Right lobe of liver (tissue), 6 donors: Measurements from ENCODE around the gene CDYL. TPM values are rescaled to one million over a fixed set of nuclear protein-coding genes. Genes with fewer than 3 reads are reported as not detected.
A peak's percentile ranks its signal among the peaks of the same experiment; 100 is the strongest.

Experiments used
- ATAC-seq, 4 donors: fragments of 200-7000 bp; cut with Tn5 transposase; one replicate each; pipeline ENCODE4 v1.9.1; 2020; ENCODE audit warnings: mild to moderate bottlenecking in 4 of 4, moderate library complexity in 4 of 4
- DNase-seq, 3 donors: peaks; one replicate each; pipeline ENCODE4 v3.0.0-alpha.2; 2020
- H3K27ac ChIP-seq, 3 donors: fragments of 200-600 bp; one replicate each; pipeline ENCODE4 v1.8.0; 2022
- H3K27me3 ChIP-seq, 2 donors: fragments of 200-600 bp; one replicate each; pipeline ENCODE4 v1.8.0; 2022
- H3K36me3 ChIP-seq, 4 donors: fragments of 200-600 bp; sonication (generic) in 1 of 4; one replicate each; pipeline versions ENCODE4 v1.5.1 to v1.8.0; 2017 to 2022; ENCODE audit warnings: control low read depth in 1 of 4
- H3K4me1 ChIP-seq, 4 donors: fragments of 200-600 bp; sonication (generic) in 1 of 4; one replicate each; pipeline versions ENCODE4 v1.5.1 to v1.8.0; 2017 to 2022; ENCODE audit warnings: control low read depth in 1 of 4
- H3K4me3 ChIP-seq, 3 donors: fragments of 200-600 bp; one replicate each; pipeline ENCODE4 v1.8.0; 2022
- H3K9me3 ChIP-seq, 4 donors: fragments of 200-600 bp; sonication (generic) in 1 of 4; one replicate each; pipeline versions ENCODE4 v1.5.1 to v1.8.0; 2017 to 2022; ENCODE audit warnings: control low read depth in 1 of 4
- POLR2A ChIP-seq: fragments of 450-650 bp; IDR thresholded peaks from one replicate; pipeline ENCODE4 v1.6.1; 2017; ENCODE audit warnings: antibody characterized with exemption, mild to moderate bottlenecking
- WGBS: methylation state at CpG from one replicate; pipeline ENCODE4 v1.1.6; 2018; ENCODE audit warnings: low coverage, low lambda C conversion rate; ENCODE audit not compliant: insufficient coverage; ENCODE audit errors: missing lambda C conversion rate; 5-methylcytosine and 5-hydroxymethylcytosine counted together
- intact Hi-C, 2 donors: fragments of 100-400 bp; cut with DNase I; formaldehyde crosslinking; loops; one replicate each; pipeline versions ENCODE4 v1.11.2 to v1.14.1; 2022
- total RNA-seq, 6 experiments: library from RNA; depleted of rRNA in 2 of 6; stranded (reverse); fragments of >200 nt in 2 of 6; fragmentation: NEBNext Ultra II Directional in 3 of 6; extraction: Animal tissue kit (Norgen Biotek cat#: 25700) in 3 of 6; gene quantifications; one replicate each; pipeline versions ENCODE4 v1.1.0 to v1.2.4, GENCODE V29; 2016 to 2023
- TF ChIP-seq, protein P1 (sequence below), 4 donors: fragments of 200-600 bp in 3 of 4; fragments of 450-650 bp in 1 of 4; IDR thresholded peaks; one replicate each; pipeline versions ENCODE4 v1.5.1 to v1.8.0; 2016 to 2022; ENCODE audit warnings: antibody characterized with exemption in 4 of 4, mild to moderate bottlenecking in 2 of 4
- donor health status: DM: no; HTN: yes; CAD: no.
- donor health status: DM: no; HTN: no; CAD: no.
- donor health status: DM: no; HTN: no; CAD: no.
- donor health status: DM: no; HTN: yes; CAD: no.
- donor health status: DM: no; HTN: yes; CAD: no.

Gene CDYL
- total RNA-seq, 6 experiments from 2014 or later = 5.0 to 16.1 (median 13.1) TPM

DNA sequence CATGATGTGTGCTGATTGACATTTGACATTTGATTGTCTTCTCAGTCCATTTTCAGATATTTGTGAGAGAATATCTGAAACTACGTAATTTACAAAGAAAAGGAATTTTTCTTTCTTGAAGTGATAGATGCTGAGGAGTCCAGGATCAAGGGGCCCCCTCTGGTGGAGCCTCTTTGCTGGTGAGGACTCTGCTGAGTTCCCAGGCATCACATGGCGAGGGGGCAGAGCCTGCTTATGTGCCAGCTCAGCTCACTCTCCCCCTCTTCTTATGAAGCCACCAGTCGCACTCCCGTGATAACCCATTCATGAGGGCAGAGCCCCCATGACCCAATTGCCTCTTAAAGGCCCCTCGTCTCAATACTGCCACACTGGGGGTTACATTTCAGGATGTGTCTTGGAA is 136.4 kb downstream of the CDYL start:
- no peak for ATAC-seq
- no peak overlapping the region for H3K27ac ChIP-seq
- 95% methylated on average over 4 of the region's 5 CpGs for WGBS
- peaks cover 0 to 17% (median 5%) of the 10 kb centered on the region in 4 donors for H3K4me1 ChIP-seq
- no peaks in the 10 kb centered on the region for H3K27me3 ChIP-seq
- no peak overlapping the region for H3K4me3 ChIP-seq
- no peak for DNase-seq
- intact Hi-C loops = no loop called here
- no peaks in the 10 kb centered on the region for H3K9me3 ChIP-seq
- no peaks in the 10 kb centered on the region for H3K36me3 ChIP-seq
- TF ChIP-seq, protein P1, sequence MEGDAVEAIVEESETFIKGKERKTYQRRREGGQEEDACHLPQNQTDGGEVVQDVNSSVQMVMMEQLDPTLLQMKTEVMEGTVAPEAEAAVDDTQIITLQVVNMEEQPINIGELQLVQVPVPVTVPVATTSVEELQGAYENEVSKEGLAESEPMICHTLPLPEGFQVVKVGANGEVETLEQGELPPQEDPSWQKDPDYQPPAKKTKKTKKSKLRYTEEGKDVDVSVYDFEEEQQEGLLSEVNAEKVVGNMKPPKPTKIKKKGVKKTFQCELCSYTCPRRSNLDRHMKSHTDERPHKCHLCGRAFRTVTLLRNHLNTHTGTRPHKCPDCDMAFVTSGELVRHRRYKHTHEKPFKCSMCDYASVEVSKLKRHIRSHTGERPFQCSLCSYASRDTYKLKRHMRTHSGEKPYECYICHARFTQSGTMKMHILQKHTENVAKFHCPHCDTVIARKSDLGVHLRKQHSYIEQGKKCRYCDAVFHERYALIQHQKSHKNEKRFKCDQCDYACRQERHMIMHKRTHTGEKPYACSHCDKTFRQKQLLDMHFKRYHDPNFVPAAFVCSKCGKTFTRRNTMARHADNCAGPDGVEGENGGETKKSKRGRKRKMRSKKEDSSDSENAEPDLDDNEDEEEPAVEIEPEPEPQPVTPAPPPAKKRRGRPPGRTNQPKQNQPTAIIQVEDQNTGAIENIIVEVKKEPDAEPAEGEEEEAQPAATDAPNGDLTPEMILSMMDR (IDR thresholded peaks at IDR 0.05) = no peak

DNA sequence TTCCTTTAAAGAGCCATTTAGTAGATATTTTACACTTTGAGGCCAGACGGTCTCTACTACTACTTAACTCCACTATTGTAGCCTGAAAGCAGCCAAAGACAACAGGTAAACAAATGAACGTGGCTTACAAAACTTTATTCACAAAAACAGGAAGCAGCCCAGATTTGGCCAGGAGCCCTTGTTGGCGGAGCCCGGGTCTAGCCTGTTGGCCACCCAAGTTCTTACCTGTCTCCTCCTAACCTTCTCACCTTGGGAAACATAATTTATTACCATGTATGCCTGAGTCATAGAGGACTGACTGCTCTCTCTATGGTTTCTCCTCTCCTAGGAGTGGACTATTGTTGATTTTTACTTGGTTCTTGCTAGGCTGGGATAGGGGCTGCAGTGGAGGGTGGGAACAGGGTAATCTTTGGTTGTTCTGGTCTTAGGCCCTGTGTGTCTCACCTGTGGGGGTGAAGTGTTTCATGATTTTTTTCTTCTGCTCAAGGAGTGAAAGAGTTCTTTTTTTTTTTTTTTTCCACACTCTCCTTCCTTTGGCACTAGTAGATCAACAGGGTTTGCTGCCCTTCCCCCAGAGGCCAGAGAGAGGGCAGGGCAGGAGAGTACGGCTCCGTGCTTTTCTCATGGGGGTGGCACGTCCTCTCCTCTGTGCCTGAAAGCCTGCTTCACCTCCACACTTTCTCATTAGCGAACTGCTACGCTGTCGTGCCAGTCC is 137.7 kb downstream of the CDYL start:
- intact Hi-C loops = no loop called here
- Histone ChIP-seq H3K27ac (peak overlapping the region in 1 of 3 donors; percentile 19), H3K36me3 (no peaks in the 10 kb centered on the region), H3K4me1 (peaks cover 0 to 17% (median 5%) of the 10 kb centered on the region in 4 donors), H3K4me3 (no peak overlapping the region), H3K9me3 (no peaks in the 10 kb centered on the region), H3K27me3 (no peaks in the 10 kb centered on the region)
- WGBS = 57% methylated on average over 8 of the region's 10 CpGs
- no peak for DNase-seq
- ATAC-seq = peak; percentile 29 to 47 (median 32)
- TF ChIP-seq POLR2A = no peak
- TF ChIP-seq, protein P1 (IDR thresholded peaks at IDR 0.05) = no peak

DNA sequence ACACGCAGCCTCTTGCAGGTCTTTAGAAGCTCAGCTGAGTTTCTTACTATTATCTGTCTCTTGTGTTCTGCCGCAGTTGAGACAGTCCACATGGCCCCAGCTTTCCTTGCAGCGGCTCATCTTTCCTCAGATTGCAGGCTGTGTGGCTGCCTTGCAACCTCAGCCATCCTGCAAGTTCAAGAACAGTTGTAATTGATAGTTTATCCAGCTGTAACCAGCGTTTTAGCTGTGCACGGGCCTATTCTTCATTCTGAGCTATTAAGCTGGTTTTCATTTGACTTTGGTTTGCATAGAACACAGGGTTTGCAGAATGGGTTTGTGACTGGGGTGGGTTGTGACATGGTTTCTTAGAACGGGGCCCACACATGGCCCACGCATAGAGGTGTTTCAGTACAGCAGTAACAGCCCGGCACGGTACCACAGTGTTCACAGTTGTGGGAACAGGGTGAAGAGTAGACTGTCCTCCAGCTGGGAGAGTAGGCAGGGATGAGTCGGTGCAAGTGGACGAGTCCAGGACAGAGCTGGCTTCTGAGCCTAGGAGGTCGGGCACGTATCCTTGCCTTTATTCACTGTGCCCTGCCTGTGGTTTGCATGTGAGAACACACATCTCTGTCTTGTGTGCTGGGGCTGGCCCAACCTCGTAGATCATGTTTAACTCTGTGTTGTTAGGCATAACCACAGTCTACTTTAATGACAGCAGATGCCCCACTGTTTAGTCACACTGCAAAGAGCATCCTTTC is 138.4 kb downstream of the CDYL start:
- no peaks in the 10 kb centered on the region for H3K9me3 ChIP-seq
- intact Hi-C loops = no loop called here
- TF ChIP-seq POLR2A = no peak
- TF ChIP-seq, protein P1 (IDR thresholded peaks at IDR 0.05) = no peak
- no peaks in the 10 kb centered on the region for H3K36me3 ChIP-seq
- no peak overlapping the region for H3K27ac ChIP-seq
- no peaks in the 10 kb centered on the region for H3K27me3 ChIP-seq
- WGBS = 77% methylated on average over 11 of the region's 14 CpGs
- H3K4me3 ChIP-seq = no peak overlapping the region
- H3K4me1 ChIP-seq = peaks cover 0 to 17% (median 5%) of the 10 kb centered on the region in 4 donors
- no peak for ATAC-seq
- no peak for DNase-seq

DNA sequence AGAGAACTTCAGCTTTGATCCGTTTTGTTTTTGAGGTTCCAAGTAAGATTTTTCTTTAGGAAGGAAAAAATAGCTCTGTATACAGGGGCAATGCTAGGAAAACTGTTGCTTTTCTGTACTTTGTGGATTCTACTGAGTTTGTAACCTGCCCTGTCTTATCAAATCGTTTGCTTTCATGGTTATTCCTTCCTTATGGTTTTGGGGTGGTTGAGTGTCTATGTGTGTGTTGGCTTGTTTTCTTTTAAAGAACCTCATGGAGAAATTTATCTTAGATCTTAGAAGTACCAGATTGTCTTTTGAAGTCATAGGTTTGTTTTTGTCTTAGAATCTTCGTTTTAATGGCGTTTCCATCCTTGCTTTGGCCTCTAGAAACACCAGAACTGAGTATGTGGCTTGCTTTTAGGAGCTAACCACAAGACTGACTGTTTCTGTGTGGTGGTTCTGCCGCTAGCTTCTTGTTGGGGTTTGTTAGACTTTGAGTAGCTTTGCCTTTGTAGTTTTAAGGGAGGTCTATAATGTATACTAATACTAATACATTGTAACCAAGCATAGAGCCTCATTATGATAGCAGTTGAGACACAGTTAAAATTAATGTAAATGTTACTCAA is 140.9 kb downstream of the CDYL start:
- Histone ChIP-seq H3K9me3 (no peaks in the 10 kb centered on the region), H3K27me3 (no peaks in the 10 kb centered on the region), H3K27ac (no peak overlapping the region), H3K36me3 (no peaks in the 10 kb centered on the region), H3K4me1 (peaks cover 0 to 7% (median 0%) of the 10 kb centered on the region in 4 donors), H3K4me3 (no peak overlapping the region)
- 46% methylated on average over 5 of the region's 5 CpGs for WGBS
- TF ChIP-seq, protein P1 (IDR thresholded peaks at IDR 0.05) = no peak
- no peak for TF ChIP-seq POLR2A
- ATAC-seq (no peak), DNase-seq (no peak)
- intact Hi-C loops = no loop called here
